ENCODE results near the gene ZNRF3.

ZNRF3 gene

DNA sequence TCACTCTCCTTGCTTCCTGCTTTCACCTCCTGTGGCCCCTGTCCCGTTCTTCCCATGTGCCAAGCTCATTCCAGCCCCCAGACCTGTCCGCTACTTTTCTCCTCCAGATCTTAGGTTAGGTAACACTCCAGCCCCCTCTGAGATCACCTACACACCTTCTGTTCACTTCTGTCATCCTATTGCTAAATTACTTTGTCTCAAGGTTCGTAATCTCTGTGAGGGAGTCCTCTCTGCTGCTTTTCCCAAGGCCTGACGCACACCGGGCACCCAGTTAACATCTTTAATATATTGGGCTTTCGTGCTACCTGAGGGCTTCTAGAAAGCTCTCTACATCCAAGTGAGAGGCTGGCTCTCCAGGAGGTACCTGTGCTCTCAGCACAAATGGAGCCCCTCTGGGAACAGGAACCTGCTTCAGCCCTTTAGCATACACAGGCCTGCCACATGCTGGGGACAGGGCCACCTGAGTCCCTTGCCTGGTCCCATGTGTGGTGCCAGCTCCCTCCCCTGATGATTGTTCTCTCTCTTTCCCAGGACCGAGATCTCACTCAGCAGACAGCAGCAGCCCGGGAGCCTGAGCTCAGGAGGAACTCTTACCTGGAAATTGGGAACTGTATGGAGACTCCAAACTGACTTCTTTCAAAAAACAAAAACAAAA is 169.8 kb downstream of the ZNRF3 start:
- H3K27ac Mint-ChIP-seq = no peak overlapping the region
- no peak overlapping the region for H3K4me3 Mint-ChIP-seq
- no peaks in the 10 kb centered on the region for H3K9me3 Mint-ChIP-seq
- no peaks in the 10 kb centered on the region for H3K4me1 Mint-ChIP-seq (ENCODE audit: low read depth)
- no peak for DNase-seq
- H3K27me3 Mint-ChIP-seq = no peaks in the 10 kb centered on the region
- H3K36me3 Mint-ChIP-seq (ENCODE audit: low read depth) = peaks cover 5% of the 10 kb centered on the region

- no peak for DNase-seq
- Mint-ChIP-seq H3K27me3 (no peaks in the 10 kb centered on the region), H3K4me1 (ENCODE audit: low read depth) (no peaks in the 10 kb centered on the region), H3K27ac (no peak overlapping the region), H3K36me3 (ENCODE audit: low read depth) (peaks cover 2% of the 10 kb centered on the region), H3K9me3 (no peaks in the 10 kb centered on the region), H3K4me3 (no peak overlapping the region)
Measured at GRCh38 chr22:29054251-29054767, 170.9 kb downstream of the ZNRF3 start.

- no peak overlapping the region for H3K27ac Mint-ChIP-seq
- H3K4me1 Mint-ChIP-seq (ENCODE audit: low read depth) = no peaks in the 10 kb centered on the region
- no peak overlapping the region for H3K4me3 Mint-ChIP-seq
- DNase-seq = no peak
- no peaks in the 10 kb centered on the region for H3K36me3 Mint-ChIP-seq (ENCODE audit: low read depth)
- H3K9me3 Mint-ChIP-seq = no peaks in the 10 kb centered on the region
- no peaks in the 10 kb centered on the region for H3K27me3 Mint-ChIP-seq
Measured at GRCh38 chr22:29055192-29055830, 171.9 kb downstream of the ZNRF3 start.

DNA sequence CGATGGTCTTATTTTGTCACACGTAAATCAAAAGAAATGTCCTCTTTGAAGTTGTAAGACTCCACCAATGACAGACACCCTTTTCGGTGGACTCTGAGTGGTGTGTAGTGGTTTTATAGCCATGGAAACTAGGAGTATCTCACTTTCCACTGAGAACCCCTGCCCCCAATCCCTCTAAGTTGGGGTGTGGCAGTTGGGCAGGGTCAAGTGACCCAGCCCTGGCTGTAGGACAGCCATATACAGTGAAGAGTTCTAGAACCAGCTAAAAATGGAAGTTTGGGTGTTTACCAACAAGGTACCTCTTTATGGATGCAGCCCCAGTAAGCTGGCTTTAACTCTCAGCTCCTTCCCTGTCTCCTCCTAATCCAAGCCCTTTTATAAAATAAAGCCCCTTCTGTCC is 173.1 kb downstream of the ZNRF3 start:
- no peak for DNase-seq
- Mint-ChIP-seq H3K27ac (no peak overlapping the region), H3K27me3 (peaks cover 6% of the 10 kb centered on the region), H3K36me3 (ENCODE audit: low read depth) (no peaks in the 10 kb centered on the region), H3K4me3 (no peak overlapping the region), H3K4me1 (ENCODE audit: low read depth) (no peaks in the 10 kb centered on the region), H3K9me3 (no peaks in the 10 kb centered on the region)

DNA sequence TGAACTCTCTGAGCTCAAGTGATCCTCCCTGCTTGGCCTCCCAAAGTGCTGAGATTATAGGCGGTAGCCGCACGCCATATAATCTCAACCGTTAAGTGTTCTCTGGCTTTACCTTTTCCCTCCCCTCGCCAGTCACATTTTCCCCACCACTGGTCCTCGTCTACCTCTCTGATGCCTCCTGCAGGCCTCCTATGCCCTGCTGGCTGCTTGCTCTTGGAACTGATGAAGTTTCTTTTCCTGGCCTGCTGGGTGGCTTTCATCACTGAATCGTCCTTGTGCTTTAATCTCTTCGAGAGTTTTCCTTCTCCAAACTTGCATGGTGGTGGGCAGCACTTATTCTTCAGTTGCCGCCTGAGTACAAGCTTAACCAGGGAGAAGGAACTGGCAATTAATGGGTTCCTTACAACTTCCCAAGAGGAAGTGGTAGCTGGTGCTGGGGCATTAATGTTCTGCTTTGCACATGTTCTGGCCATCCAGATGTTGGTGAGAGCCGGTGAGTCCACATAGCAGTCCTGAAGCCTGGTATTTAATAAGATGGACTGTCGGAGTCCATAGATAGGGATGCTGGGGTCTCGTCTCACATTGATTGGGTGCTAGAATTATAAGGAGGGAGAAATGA is 177.0 kb downstream of the ZNRF3 start:
- no peaks in the 10 kb centered on the region for H3K9me3 Mint-ChIP-seq
- peaks cover 14% of the 10 kb centered on the region for H3K27me3 Mint-ChIP-seq
- H3K36me3 Mint-ChIP-seq (ENCODE audit: low read depth) = no peaks in the 10 kb centered on the region
- H3K27ac Mint-ChIP-seq = no peak overlapping the region
- DNase-seq = no peak
- no peak overlapping the region for H3K4me3 Mint-ChIP-seq
- peaks cover 7% of the 10 kb centered on the region for H3K4me1 Mint-ChIP-seq (ENCODE audit: low read depth)

GRCh38 chr22:29060931-29061330 is 177.6 kb downstream of the ZNRF3 start:
- Mint-ChIP-seq H3K27me3 (peaks cover 16% of the 10 kb centered on the region), H3K27ac (no peak overlapping the region), H3K4me1 (ENCODE audit: low read depth) (peaks cover 13% of the 10 kb centered on the region), H3K9me3 (no peaks in the 10 kb centered on the region), H3K36me3 (ENCODE audit: low read depth) (no peaks in the 10 kb centered on the region), H3K4me3 (no peak overlapping the region)
- no peak for DNase-seq

DNA sequence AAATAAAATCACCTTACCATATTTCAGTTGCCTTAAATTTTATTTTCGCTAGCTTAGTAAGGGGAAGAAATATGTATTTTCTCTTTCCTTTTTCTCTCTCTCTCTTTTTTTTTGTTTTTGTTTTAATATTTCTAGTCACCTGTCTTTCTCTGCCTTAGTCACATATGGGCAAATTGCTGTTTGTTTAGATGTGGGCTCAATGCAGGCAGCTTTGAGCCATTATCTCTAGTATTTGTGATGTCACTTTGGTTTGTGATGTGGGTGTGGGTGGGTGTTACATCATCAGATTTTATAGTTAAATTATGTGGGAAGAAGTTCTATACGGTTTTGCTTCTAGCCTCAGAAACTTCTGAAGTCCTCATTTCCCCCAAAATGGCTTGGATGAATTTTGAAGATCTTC is 178.4 kb downstream of the ZNRF3 start, which contains the start of gene C22orf31:
Gene C22orf31 (minus strand): TSS at position 59 of the 400 bp plus-strand sequence. CDS start 39 bp downstream, at position 20.
- Mint-ChIP-seq H3K4me1 (ENCODE audit: low read depth) (peaks cover 17% of the 10 kb centered on the region), H3K27ac (no peak within 1 kb of the TSS)

GRCh38 chr22:29062286-29062821 is 179.0 kb downstream of the ZNRF3 start:
- Mint-ChIP-seq H3K9me3 (no peaks in the 10 kb centered on the region), H3K36me3 (ENCODE audit: low read depth) (no peaks in the 10 kb centered on the region), H3K4me1 (ENCODE audit: low read depth) (peaks cover 19% of the 10 kb centered on the region), H3K27ac (no peak overlapping the region), H3K27me3 (peaks cover 20% of the 10 kb centered on the region), H3K4me3 (no peak overlapping the region)
- no peak for DNase-seq

More for the DNA sequence above, 178.4 kb downstream of the ZNRF3 start, which contains the start of gene C22orf31:
- no peaks in the 10 kb centered on the region for H3K9me3 Mint-ChIP-seq
- peaks cover 20% of the 10 kb centered on the region for H3K27me3 Mint-ChIP-seq
- H3K4me3 Mint-ChIP-seq = no peak within 1 kb of the TSS
- DNase-seq = no peak
- H3K36me3 Mint-ChIP-seq (ENCODE audit: low read depth) = no peaks in the 10 kb centered on the region

- DNase-seq = no peak
- no peaks in the 10 kb centered on the region for H3K9me3 Mint-ChIP-seq
- H3K36me3 Mint-ChIP-seq (ENCODE audit: low read depth) = no peaks in the 10 kb centered on the region
- peaks cover 36% of the 10 kb centered on the region for H3K27me3 Mint-ChIP-seq
- no peak overlapping the region for H3K4me3 Mint-ChIP-seq
- H3K27ac Mint-ChIP-seq = no peak overlapping the region
- peaks cover 19% of the 10 kb centered on the region for H3K4me1 Mint-ChIP-seq (ENCODE audit: low read depth)
Measured at GRCh38 chr22:29065468-29066190, 182.3 kb downstream of the ZNRF3 start.

GRCh38 chr22:29069463-29069862 is 186.1 kb downstream of the ZNRF3 start:
- Mint-ChIP-seq H3K36me3 (ENCODE audit: low read depth) (no peaks in the 10 kb centered on the region), H3K27me3 (peaks cover 50% of the 10 kb centered on the region), H3K4me1 (ENCODE audit: low read depth) (peaks cover 39% of the 10 kb centered on the region), H3K9me3 (no peaks in the 10 kb centered on the region), H3K4me3 (no peak overlapping the region), H3K27ac (no peak overlapping the region)
- DNase-seq = no peak

DNA sequence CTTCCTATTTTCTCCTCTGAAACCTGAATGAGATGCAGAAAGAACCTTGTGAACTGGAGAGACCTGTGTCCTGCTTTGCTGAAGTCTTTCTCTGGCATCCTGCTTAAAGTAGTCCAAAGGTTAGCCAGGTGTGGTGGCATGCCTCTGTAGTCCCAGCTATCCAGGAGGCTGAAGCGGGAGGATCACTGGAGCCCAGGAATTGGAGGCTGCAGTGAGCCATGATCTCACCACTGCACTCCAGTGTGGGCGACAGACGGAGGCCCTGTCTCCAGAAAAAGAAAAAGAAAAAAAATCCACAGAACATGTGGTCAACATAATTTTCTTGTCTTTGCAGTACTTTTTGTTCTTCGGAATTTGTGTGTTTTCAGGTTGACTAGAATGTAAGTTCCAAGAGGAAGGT is 187.1 kb downstream of the ZNRF3 start:
- H3K4me1 Mint-ChIP-seq (ENCODE audit: low read depth) = peaks cover 33% of the 10 kb centered on the region
- peaks cover 60% of the 10 kb centered on the region for H3K27me3 Mint-ChIP-seq
- no peaks in the 10 kb centered on the region for H3K36me3 Mint-ChIP-seq (ENCODE audit: low read depth)
- no peak for DNase-seq
- H3K9me3 Mint-ChIP-seq = no peaks in the 10 kb centered on the region
- no peak overlapping the region for H3K27ac Mint-ChIP-seq
- H3K4me3 Mint-ChIP-seq = peak overlapping the region; percentile 54

GRCh38 chr22:29071261-29072045 is 188.1 kb downstream of the ZNRF3 start:
- Mint-ChIP-seq H3K4me3 (peak overlapping the region; percentile 61), H3K27ac (no peak overlapping the region), H3K27me3 (peaks cover 62% of the 10 kb centered on the region), H3K9me3 (no peaks in the 10 kb centered on the region), H3K4me1 (ENCODE audit: low read depth) (peaks cover 25% of the 10 kb centered on the region), H3K36me3 (ENCODE audit: low read depth) (no peaks in the 10 kb centered on the region)
- DNase-seq = peak; percentile 60

- Mint-ChIP-seq H3K4me3 (peak overlapping the region; percentile 61), H3K4me1 (ENCODE audit: low read depth) (peaks cover 23% of the 10 kb centered on the region), H3K36me3 (ENCODE audit: low read depth) (no peaks in the 10 kb centered on the region), H3K27me3 (peaks cover 65% of the 10 kb centered on the region), H3K27ac (no peak overlapping the region), H3K9me3 (no peaks in the 10 kb centered on the region)
- peak; percentile 90 for DNase-seq
Measured at GRCh38 chr22:29072193-29072978, 189.0 kb downstream of the ZNRF3 start.
